IMR-90 (cell line): ENCODE results near the gene PAQR7. TPM values are rescaled to one million over a fixed set of nuclear protein-coding genes. Genes with fewer than 3 reads are reported as not detected.
A peak's percentile ranks its signal among the peaks of the same experiment; 100 is the strongest.

Experiments used
- ATAC-seq: fragments of 200-7000 bp; cut with Tn5 transposase; 2 replicates; pipeline ENCODE4 v1.9.1; 2020; ENCODE audit warnings: low read depth, mild to moderate bottlenecking, moderate library complexity
- BruUV-seq: library from RNA; stranded (reverse); fragments of 400-500 nt; replicated peaks from 2 replicates; lab custom pipeline; 2021; lab: Mats Ljungman, UMichigan
- CTCF ChIA-PET: fragments of 300-600 bp; formaldehyde crosslinking; extraction: SDS; loops from one replicate; lab custom pipeline; 2021; ENCODE audit warnings: antibody characterized with exemption; lab: Yijun Ruan, JAX
- POLR2A ChIA-PET: fragments of 300-600 bp; sonication (Branson Sonifier 250); formaldehyde crosslinking; loops from one replicate; lab custom pipeline; 2022; ENCODE audit warnings: antibody characterized with exemption; ENCODE audit not compliant: unreplicated experiment; lab: Charles Lee
- DNase-seq: peaks from one replicate; pipeline ENCODE4 v3.0.0; 2013
- H2AFZ ChIP-seq: replicated peaks from 2 replicates; pipeline ENCODE3; 2013; ENCODE audit warnings: low read length, mild to moderate bottlenecking; ENCODE audit not compliant: poor library complexity
- H2AK5ac ChIP-seq: 2 replicates; pipeline ENCODE4 v1.6.1; 2013; ENCODE audit warnings: low read depth, low read length, inconsistent platforms
- H2AK9ac ChIP-seq: replicated peaks from 2 replicates; pipeline ENCODE3; 2013; ENCODE audit warnings: mild to moderate bottlenecking, low read depth, low read length, moderate library complexity; ENCODE audit not compliant: poor library complexity
- H2BK120ac ChIP-seq: 2 replicates; pipeline ENCODE4 v1.6.1; 2013; ENCODE audit warnings: low read depth, low read length, inconsistent platforms
- H2BK15ac ChIP-seq: 3 replicates; pipeline ENCODE4 v1.6.1; 2013; ENCODE audit warnings: low read depth, low read length, inconsistent platforms
- H2BK20ac ChIP-seq: 2 replicates; pipeline ENCODE4 v1.6.1; 2013; ENCODE audit warnings: low read depth, mild to moderate bottlenecking, inconsistent platforms, low read length, moderate library complexity
- H2BK5ac ChIP-seq: 2 replicates; pipeline ENCODE4 v1.6.1; 2013; ENCODE audit warnings: mild to moderate bottlenecking, low read depth, low read length, inconsistent platforms; ENCODE audit not compliant: poor library complexity, severe bottlenecking
- H3K14ac ChIP-seq: replicated peaks from 2 replicates; pipeline ENCODE4 v1.6.1; 2013; ENCODE audit warnings: low read depth, low read length, inconsistent platforms
- H3K18ac ChIP-seq: 2 replicates; pipeline ENCODE4 v1.6.1; 2013; ENCODE audit warnings: low read depth, low read length, control low read depth
- H3K23ac ChIP-seq: 2 replicates; pipeline ENCODE4 v1.6.1; 2013; ENCODE audit warnings: low read depth, low read length, inconsistent platforms
- H3K27ac ChIP-seq: 2 replicates; pipeline ENCODE4 v1.5.1; 2013; ENCODE audit warnings: mild to moderate bottlenecking, control low read depth, low read length; ENCODE audit not compliant: insufficient read depth
- H3K27me3 ChIP-seq: 2 replicates; pipeline ENCODE4 v1.6.1; 2013; ENCODE audit warnings: low read length; ENCODE audit not compliant: control insufficient read depth, insufficient read depth
- H3K36me3 ChIP-seq: 2 replicates; pipeline ENCODE4 v1.6.1; 2013; ENCODE audit warnings: low read length, mixed read lengths; ENCODE audit not compliant: control insufficient read depth, insufficient read depth
- H3K4ac ChIP-seq: 2 replicates; pipeline ENCODE4 v1.6.1; 2013; ENCODE audit warnings: low read depth, low read length, inconsistent platforms
- H3K4me1 ChIP-seq: 2 replicates; pipeline ENCODE4 v1.6.1; 2013; ENCODE audit warnings: low read length, mixed read lengths; ENCODE audit not compliant: control insufficient read depth, insufficient read depth
- H3K4me2 ChIP-seq: 2 replicates; pipeline ENCODE4 v1.6.1; 2013; ENCODE audit warnings: low read depth, mild to moderate bottlenecking, control low read depth, low read length, moderate library complexity
- H3K4me3 ChIP-seq: 2 replicates; pipeline ENCODE4 v1.5.1; 2013; ENCODE audit warnings: low read depth, mild to moderate bottlenecking, control low read depth, low read length, moderate library complexity; ENCODE audit not compliant: insufficient read depth
- H3K56ac ChIP-seq: 2 replicates; pipeline ENCODE4 v1.6.1; 2013; ENCODE audit warnings: low read length, inconsistent platforms; ENCODE audit not compliant: insufficient read depth; ENCODE audit errors: extremely low read depth
- H3K79me1 ChIP-seq, 2 experiments: 2 replicates each; pipeline ENCODE4 v1.6.1; 2013; ENCODE audit warnings: low read length in 2 of 2, inconsistent platforms in 1 of 2, low read depth in 1 of 2
- H3K9ac ChIP-seq: 2 replicates; pipeline ENCODE4 v1.6.1; 2013; ENCODE audit warnings: low read depth, low read length, control low read depth
- H3K9me1 ChIP-seq: 2 replicates; pipeline ENCODE4 v1.6.1; 2013; ENCODE audit warnings: low read length, inconsistent platforms; ENCODE audit not compliant: insufficient read depth
- H3K9me3 ChIP-seq: 2 replicates; pipeline ENCODE4 v1.6.1; 2013; ENCODE audit warnings: low read length; ENCODE audit not compliant: control insufficient read depth, insufficient read depth
- H4K20me1 ChIP-seq: 2 replicates; pipeline ENCODE4 v1.6.1; 2013; ENCODE audit warnings: low read length, inconsistent platforms; ENCODE audit not compliant: insufficient read depth
- H4K5ac ChIP-seq: 2 replicates; pipeline ENCODE4 v1.6.1; 2013; ENCODE audit warnings: mild to moderate bottlenecking, low read depth, low read length, control low read depth
- H4K8ac ChIP-seq, 2 experiments: 2 replicates each; pipeline ENCODE4 v1.6.1; 2013; ENCODE audit warnings: low read depth in 2 of 2, low read length in 2 of 2, control low read depth in 1 of 2, inconsistent platforms in 1 of 2
- H4K91ac ChIP-seq: 2 replicates; pipeline ENCODE4 v1.6.1; 2013; ENCODE audit warnings: low read depth, low read length, inconsistent platforms; ENCODE audit not compliant: insufficient read depth
- BHLHE40 ChIP-seq: fragments of 150-350 bp; IDR thresholded peaks from 2 replicates; pipeline ENCODE4 v1.6.1; 2016; ENCODE audit warnings: mild to moderate bottlenecking, low read depth, low read length
- CEBPB ChIP-seq: IDR thresholded peaks from 2 replicates; pipeline ENCODE4 v1.6.1; 2012; ENCODE audit warnings: low read depth, low read length, improper control_type of control experiment
- CHD1 ChIP-seq: IDR thresholded peaks from 2 replicates; pipeline ENCODE4 v1.6.1; 2012; ENCODE audit warnings: low read depth, low read length, improper control_type of control experiment
- CTCF ChIP-seq: conservative IDR thresholded peaks from 2 replicates; pipeline ENCODE4 v1.5.1; 2012; ENCODE audit warnings: mild to moderate bottlenecking, low read depth, low read length, improper control_type of control experiment
- ELK1 ChIP-seq: fragments of 150-350 bp; IDR thresholded peaks from 2 replicates; pipeline ENCODE4 v1.6.1; 2016; ENCODE audit warnings: low read depth, mild to moderate bottlenecking, low read length, moderate library complexity, borderline replicate concordance
- FOS ChIP-seq: fragments of 150-350 bp; IDR thresholded peaks from 2 replicates; pipeline ENCODE4 v1.6.1; 2016; ENCODE audit warnings: low read depth, low read length
- MAFK ChIP-seq: IDR thresholded peaks from 2 replicates; pipeline ENCODE4 v1.6.1; 2012; ENCODE audit warnings: low read depth, low read length, improper control_type of control experiment
- MAZ ChIP-seq: IDR thresholded peaks from 2 replicates; pipeline ENCODE4 v1.6.1; 2012; ENCODE audit warnings: low read depth, mild to moderate bottlenecking, low read length, improper control_type of control experiment, moderate library complexity, borderline replicate concordance
- MXI1 ChIP-seq: IDR thresholded peaks from 2 replicates; pipeline ENCODE4 v1.6.1; 2012; ENCODE audit warnings: low read depth, mild to moderate bottlenecking, low read length, moderate library complexity, borderline replicate concordance
- RAD21 ChIP-seq: IDR thresholded peaks from 2 replicates; pipeline ENCODE4 v1.6.1; 2012; ENCODE audit warnings: low read length, improper control_type of control experiment
- WGBS, 2 experiments: methylation state at CpG; one replicate each; pipeline versions ENCODE4 v1.1.5 to v1.1.7; 2013; ENCODE audit warnings: missing lambda C conversion rate in 2 of 2; ENCODE audit not compliant: insufficient read length in 1 of 2; ENCODE audit errors: extremely low coverage in 2 of 2; 5-methylcytosine and 5-hydroxymethylcytosine counted together
- dilution Hi-C: fragments of 300-500 bp; cut with HindIII; formaldehyde crosslinking; loops from one replicate; pipeline ENCODE4 v1.14.3; 2018; ENCODE audit warnings: low sequenced_read_pairs; ENCODE audit not compliant: unreplicated experiment
- in situ Hi-C: fragments of 300-500 bp; cut with MboI; formaldehyde crosslinking; loops from 3 replicates; pipeline ENCODE4 v1.14.3; 2019; ENCODE audit warnings: low sequenced_read_pairs, inconsistent platforms, mixed read lengths
- intact Hi-C: fragments of 100-400 bp; cut with micrococcal nuclease; formaldehyde crosslinking; loops from 2 replicates; pipeline ENCODE4 v1.10.0; 2022
- polyA plus RNA-seq, 3 experiments: library from polyadenylated mRNA; depleted of rRNA; stranded (reverse); fragments of >200 nt; gene quantifications; 2 replicates each; pipeline ENCODE4 v1.2.3, GENCODE V29; 2012; ENCODE audit warnings: low replicate concordance in 1 of 3
- total RNA-seq: library from RNA; depleted of rRNA; stranded (reverse); fragments of >200 nt; gene quantifications from 2 replicates; pipeline ENCODE4 v1.2.3, GENCODE V29; 2012
- TF ChIP-seq, protein P1 (sequence below): fragments of 150-350 bp; IDR thresholded peaks from 2 replicates; pipeline ENCODE4 v1.6.1; 2017; ENCODE audit warnings: mild to moderate bottlenecking, antibody characterized with exemption, low read length, low read depth

PAQR7 gene
- total and polyA plus RNA-seq, 2 of the 4 experiments (the other 2 are of a cell fraction) = 9.0 to 12.9 TPM

GRCh38 chr1:25815208-25816111 is 60.0 kb downstream of the PAQR7 start (continued):
- no peak for TF ChIP-seq BHLHE40
- TF ChIP-seq CEBPB = no peak
- no peak for TF ChIP-seq FOS

- Histone ChIP-seq H3K4me2 (no peak overlapping the region), H4K8ac (no peak overlapping the region), H3K36me3 (peaks cover 43% of the 10 kb centered on the region), H3K23ac (no peak overlapping the region), H4K91ac (no peak overlapping the region), H3K27me3 (no peaks in the 10 kb centered on the region), H2BK120ac (no peak overlapping the region), H2BK20ac (no peak overlapping the region), H3K27ac (no peak overlapping the region), H3K56ac (no peak overlapping the region), H3K18ac (no peak overlapping the region), H3K4me1 (peaks cover 7% of the 10 kb centered on the region), H4K5ac (no peak overlapping the region), H3K4ac (no peak overlapping the region), H3K79me1 (peaks cover 5 to 30% of the 10 kb centered on the region in 2 experiments; a peak in 2 of 4 replicates), H2BK5ac (no peak overlapping the region), H3K9ac (no peak overlapping the region), H3K14ac (no peak overlapping the region), H3K9me3 (no peaks in the 10 kb centered on the region), H2AK5ac (no peak overlapping the region), H2AFZ (no peak overlapping the region), H2AK9ac (peak overlapping the region; percentile 38), H3K9me1 (peaks cover 9% of the 10 kb centered on the region), H4K20me1 (peaks cover 11% of the 10 kb centered on the region), H2BK15ac (no peak overlapping the region), H3K4me3 (no peak overlapping the region)
- dilution Hi-C loops (no loop called here), intact Hi-C loops (loop anchor here (10.0 kb wide), 1 partner anchor 570 kb away; the partner anchor contains the start of gene RSRP1), in situ Hi-C loops (loop anchor here (25.0 kb wide), 2 partner anchors 402 to 577 kb away; partner anchors contain the start of genes RHCE, RSRP1 and SYF2)
- no TSS peak for BruUV-seq
- ChIA-PET POLR2A (interaction anchor here (0.6 to 0.7 kb wide), 2 partner anchors 23 to 45 kb away, joined by 3 to 16 read pairs; no protein-coding TSS in a partner anchor), CTCF (interaction anchor here (0.7 kb wide), 1 partner anchor 329 kb away, joined by 3 read pairs; no protein-coding TSS in a partner anchor)
- 100% methylated on average over 1 of the region's 7 CpGs; no CpG with 5 or more reads in 1 of the 2 experiments for WGBS, 2 experiments
- ATAC-seq = no peak
- no peak for DNase-seq
- TF ChIP-seq ELK1 (no peak), CHD1 (no peak), MAZ (no peak), CTCF (no peak), RAD21 (no peak), MAFK (no peak), MXI1 (no peak)
- TF ChIP-seq, protein P1, sequence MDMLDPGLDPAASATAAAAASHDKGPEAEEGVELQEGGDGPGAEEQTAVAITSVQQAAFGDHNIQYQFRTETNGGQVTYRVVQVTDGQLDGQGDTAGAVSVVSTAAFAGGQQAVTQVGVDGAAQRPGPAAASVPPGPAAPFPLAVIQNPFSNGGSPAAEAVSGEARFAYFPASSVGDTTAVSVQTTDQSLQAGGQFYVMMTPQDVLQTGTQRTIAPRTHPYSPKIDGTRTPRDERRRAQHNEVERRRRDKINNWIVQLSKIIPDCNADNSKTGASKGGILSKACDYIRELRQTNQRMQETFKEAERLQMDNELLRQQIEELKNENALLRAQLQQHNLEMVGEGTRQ = no peak
Observed at GRCh38 chr1:25814549-25815087, 60.9 kb downstream of the PAQR7 start.
